ENCODE data around the gene NFIA.

NFIA gene

GRCh38 chr1:61353797-61354406 lies 271.5 kb downstream of the NFIA start:
- no peak for TF ChIP-seq ZNF707 (tag by site-specific recombination; IDR thresholded peaks at IDR 0.05)
- no peak for TF ChIP-seq BCL11A (tag by site-specific recombination; IDR thresholded peaks at IDR 0.05; ENCODE audit: low read depth)
- no peak for TF ChIP-seq ZNF354C (tag by site-specific recombination; IDR thresholded peaks at IDR 0.05; ENCODE audit: borderline replicate concordance, low read depth)
- no peak for TF ChIP-seq KLF7 (tag by site-specific recombination; IDR thresholded peaks at IDR 0.05; ENCODE audit: borderline replicate concordance)
- no peak for TF ChIP-seq ELK4 (IDR thresholded peaks at IDR 0.05; ENCODE audit: borderline replicate concordance, low read depth, low read length)
- TF ChIP-seq SP7 (tag by site-specific recombination; IDR thresholded peaks at IDR 0.05): no peak
- TF ChIP-seq ZNF112 (tag by site-specific recombination; IDR thresholded peaks at IDR 0.05): no peak
- no peak for TF ChIP-seq ZNF488 (tag by site-specific recombination; IDR thresholded peaks at IDR 0.05)
- no peak for TF ChIP-seq ZNF626 (tag by site-specific recombination; IDR thresholded peaks at IDR 0.05)
- TF ChIP-seq ZNF214 (tag by site-specific recombination; IDR thresholded peaks at IDR 0.05; ENCODE audit: borderline replicate concordance): no peak
- TF ChIP-seq ZFHX2 (tag by site-specific recombination; conservative IDR thresholded peaks at IDR 0.05): no peak
- no peak overlapping the region for H3K27ac ChIP-seq (ENCODE audit: extremely low read depth, low read depth, low read length)
- H3K4me1 ChIP-seq (ENCODE audit: control insufficient read depth, insufficient read depth, low read length): no peaks in the 10 kb centered on the region
- CTCF ChIA-PET: interaction anchor here (0.6 to 0.7 kb wide), 2 partner anchors 1073 to 1476 kb away, joined by 3 to 4 read pairs; no protein-coding TSS in a partner anchor
- peaks cover 4 to 25% of the 10 kb centered on the region in 2 experiments; a peak in 2 of 3 replicates for H3K36me3 ChIP-seq (ENCODE audit: control insufficient read depth in 2 of 2, insufficient read depth in 1 of 2, low read length in 2 of 2)
- H3K4me3 ChIP-seq (ENCODE audit: low read depth, low read length): no peak overlapping the region
- POLR2A ChIA-PET: no interaction called here
- H3K9me3 ChIP-seq (ENCODE audit: control insufficient read depth, insufficient read depth, low read depth, low read length): no peaks in the 10 kb centered on the region

GRCh38 chr1:61356016-61356415 lies 273.7 kb downstream of the NFIA start:
- no peak overlapping the region for H3K4me3 ChIP-seq (ENCODE audit: low read depth, low read length)
- ChIA-PET POLR2A (no interaction called here), CTCF (no interaction called here)
- H3K9me3 ChIP-seq (ENCODE audit: control insufficient read depth, insufficient read depth, low read depth, low read length): no peaks in the 10 kb centered on the region
- H3K27ac ChIP-seq (ENCODE audit: extremely low read depth, low read depth, low read length): no peak overlapping the region
- no peaks in the 10 kb centered on the region for H3K4me1 ChIP-seq (ENCODE audit: control insufficient read depth, insufficient read depth, low read length)
- H3K36me3 ChIP-seq (ENCODE audit: control insufficient read depth in 2 of 2, insufficient read depth in 1 of 2, low read length in 2 of 2): peaks cover 8 to 34% of the 10 kb centered on the region in 2 experiments; a peak in 2 of 3 replicates
- TF ChIP-seq ZFHX2 (tag by site-specific recombination; conservative IDR thresholded peaks at IDR 0.05) (no peak), ZNF830 (tag by site-specific recombination; IDR thresholded peaks at IDR 0.05; ENCODE audit: low read depth) (no peak), ZNF48 (tag by site-specific recombination; IDR thresholded peaks at IDR 0.05) (no peak), PRDM1 (tag by site-specific recombination; IDR thresholded peaks at IDR 0.05) (no peak), ZNF202 (tag by site-specific recombination; IDR thresholded peaks at IDR 0.05; ENCODE audit: borderline replicate concordance) (no peak), ZBTB44 (tag by site-specific recombination; IDR thresholded peaks at IDR 0.05) (no peak), ZSCAN4 (tag by site-specific recombination; IDR thresholded peaks at IDR 0.05) (no peak), ZNF704 (tag by site-specific recombination; IDR thresholded peaks at IDR 0.05) (no peak), ZNF184 (tag by site-specific recombination; IDR thresholded peaks at IDR 0.05) (no peak), ZNF837 (tag by site-specific recombination; IDR thresholded peaks at IDR 0.05) (no peak), ZNF513 (tag by site-specific recombination; IDR thresholded peaks at IDR 0.05) (no peak), PRDM6 (tag by site-specific recombination; IDR thresholded peaks at IDR 0.05) (no peak), ZNF138 (tag by site-specific recombination; IDR thresholded peaks at IDR 0.05; ENCODE audit: borderline replicate concordance) (no peak), GLIS1 (tag by site-specific recombination; IDR thresholded peaks at IDR 0.05) (no peak), ZNF626 (tag by site-specific recombination; IDR thresholded peaks at IDR 0.05) (no peak)

All from HEK293 (cell line).